Measurements from ENCODE around the gene AFAP1.

AFAP1 gene

DNA sequence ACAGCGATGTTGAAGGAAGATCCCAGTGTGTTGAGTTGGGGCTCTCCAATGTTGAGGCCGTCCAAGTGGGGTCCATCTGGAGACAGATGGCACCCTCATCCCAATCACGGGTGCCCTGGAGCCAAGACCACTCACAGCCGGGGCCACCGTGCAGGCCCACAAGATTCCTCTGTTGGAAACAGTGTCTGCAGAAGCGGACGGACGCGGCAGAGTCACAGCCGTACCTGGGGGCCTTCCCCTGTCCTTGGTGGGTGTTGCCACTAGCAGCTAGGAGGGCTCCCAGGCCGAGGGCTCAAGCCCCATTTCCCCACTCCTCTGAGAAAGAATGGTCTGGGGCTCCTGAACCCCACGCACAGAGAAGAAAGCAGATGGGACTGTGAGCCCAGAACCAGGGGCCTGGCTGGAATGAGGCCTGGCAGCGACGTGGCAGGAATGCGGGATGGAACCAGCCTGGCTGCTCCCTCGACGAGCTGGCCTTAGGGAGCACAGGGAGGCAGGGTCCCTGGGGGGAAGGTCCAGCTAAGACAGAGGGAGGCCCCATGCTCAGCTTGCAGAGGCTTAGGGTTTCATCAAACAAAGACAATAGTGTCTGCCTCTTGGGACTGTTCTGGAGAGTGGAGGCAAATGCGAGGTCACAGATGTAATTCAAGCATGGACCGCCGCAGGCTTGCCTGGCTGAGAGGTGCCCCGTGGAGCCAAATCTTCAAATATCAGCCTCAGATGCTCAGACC, 228.9 kb downstream of the AFAP1 start:
- DNase-seq = peak in 1 of 2 experiments; percentile 28

DNA sequence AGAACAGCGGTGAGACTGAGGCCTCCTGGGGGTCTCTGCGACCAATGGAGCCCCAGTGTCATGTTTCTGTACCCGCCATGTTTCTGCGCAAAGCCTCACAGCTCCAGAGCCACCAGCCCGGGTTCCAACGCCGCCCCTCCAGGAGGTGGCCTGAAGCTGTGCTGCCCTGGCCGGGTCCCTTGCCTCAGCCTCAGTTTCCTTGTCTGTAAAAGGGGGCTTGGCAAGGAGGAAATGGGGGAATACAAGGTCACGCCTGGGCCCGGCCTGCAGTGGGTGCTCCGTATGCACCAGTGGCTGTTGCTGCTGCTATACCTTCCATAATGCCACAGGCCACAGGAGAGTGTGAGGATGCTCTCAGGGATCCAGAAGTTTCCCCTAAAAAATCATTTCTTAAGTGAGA, 229.5 kb downstream of the AFAP1 start:
- DNase-seq = no peak

DNA sequence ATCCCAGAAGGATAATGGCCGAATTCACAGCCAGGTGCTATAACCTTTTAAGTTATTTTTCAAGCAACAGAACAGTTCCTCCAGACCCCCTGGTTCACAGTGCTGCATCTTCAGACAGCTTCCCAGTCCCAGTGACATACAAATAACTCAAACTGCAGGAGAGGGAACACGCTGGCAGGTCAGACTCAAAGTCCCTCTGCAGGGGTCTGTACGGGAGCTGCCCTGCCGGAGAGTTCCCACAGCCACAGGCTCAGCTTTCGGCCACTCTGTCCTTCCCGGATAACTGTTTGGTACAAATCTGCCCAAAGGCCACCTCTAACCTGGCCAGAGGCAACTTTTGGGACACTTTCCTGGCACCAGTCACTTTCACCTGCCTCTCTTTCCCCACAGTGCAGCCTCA, 230.2 kb downstream of the AFAP1 start:
- DNase-seq = no peak

DNA sequence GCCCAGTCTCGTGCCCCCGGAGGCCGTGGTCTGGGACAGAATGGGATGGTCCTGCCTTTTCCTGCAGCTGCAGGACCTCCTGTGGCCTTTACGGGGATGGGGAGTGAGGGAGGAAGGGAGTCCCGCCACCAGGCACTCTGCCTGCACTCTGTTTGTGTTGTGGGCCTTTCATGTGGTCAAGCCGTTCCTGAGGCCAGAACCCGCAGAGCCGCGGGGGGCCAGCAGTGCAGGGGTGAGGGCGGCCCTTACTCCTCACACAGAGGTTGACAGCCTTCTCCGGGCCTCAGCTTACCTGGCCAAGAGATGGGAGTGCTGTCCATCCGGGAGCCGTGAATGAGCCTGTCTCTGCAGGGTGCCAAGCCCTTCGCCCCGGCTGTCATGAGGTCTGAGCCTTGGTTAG, 230.7 kb downstream of the AFAP1 start:
- no peak for DNase-seq
